Measurements from ENCODE around the gene INPP4B.

Gene INPP4B

DNA sequence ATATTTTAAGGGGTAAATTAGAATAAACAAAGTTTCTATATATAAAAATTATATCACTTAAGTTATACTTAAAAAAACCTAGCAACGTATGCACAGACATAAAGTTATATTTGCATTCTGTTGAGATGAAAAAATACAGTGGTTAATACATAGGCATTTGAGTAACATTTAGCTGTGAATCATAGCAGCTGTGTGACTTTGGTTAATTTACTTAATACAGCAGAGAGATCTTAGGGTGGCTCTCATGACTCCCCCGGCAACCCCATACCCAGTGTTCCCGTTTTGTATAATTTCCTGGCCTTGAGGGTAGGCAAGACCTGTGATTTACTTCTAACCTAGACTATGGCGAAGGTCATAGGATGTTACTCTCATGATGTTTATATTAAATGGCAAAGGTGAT, 504.8 kb downstream of the INPP4B start:
- Histone ChIP-seq H3K4me2 (ENCODE audit: low read length) (no peak overlapping the region), H3K27ac (no peak overlapping the region), H3K27me3 (ENCODE audit: control insufficient read depth, insufficient read depth, low read length) (no peaks in the 10 kb centered on the region), H3K9ac (no peak overlapping the region), H2AFZ (no peak overlapping the region), H3K4me1 (no peaks in the 10 kb centered on the region), H3K79me2 (no peaks in the 10 kb centered on the region), H3K36me3 (ENCODE audit: control insufficient read depth, insufficient read depth, low read length) (no peaks in the 10 kb centered on the region), H3K4me3 (ENCODE audit: low read depth, low read length) (no peak overlapping the region), H3K9me3 (ENCODE audit: control insufficient read depth, low read length) (no peaks in the 10 kb centered on the region)
- TF ChIP-seq CTCF (IDR thresholded peaks at IDR 0.05) = no peak

GRCh38 chr4:142339053-142339452, 507.0 kb downstream of the INPP4B start:
- H3K4me3 ChIP-seq (ENCODE audit: low read depth, low read length) = no peak overlapping the region
- TF ChIP-seq CTCF (IDR thresholded peaks at IDR 0.05) = no peak
- H3K4me1 ChIP-seq = no peaks in the 10 kb centered on the region
- H3K9ac ChIP-seq = no peak overlapping the region
- H3K27ac ChIP-seq = no peak overlapping the region
- H3K36me3 ChIP-seq (ENCODE audit: control insufficient read depth, insufficient read depth, low read length) = no peaks in the 10 kb centered on the region
- no peak overlapping the region for H3K4me2 ChIP-seq (ENCODE audit: low read length)
- H3K9me3 ChIP-seq (ENCODE audit: control insufficient read depth, low read length) = no peaks in the 10 kb centered on the region
- no peak overlapping the region for H2AFZ ChIP-seq
- no peaks in the 10 kb centered on the region for H3K27me3 ChIP-seq (ENCODE audit: control insufficient read depth, insufficient read depth, low read length)
- H3K79me2 ChIP-seq = no peaks in the 10 kb centered on the region

DNA sequence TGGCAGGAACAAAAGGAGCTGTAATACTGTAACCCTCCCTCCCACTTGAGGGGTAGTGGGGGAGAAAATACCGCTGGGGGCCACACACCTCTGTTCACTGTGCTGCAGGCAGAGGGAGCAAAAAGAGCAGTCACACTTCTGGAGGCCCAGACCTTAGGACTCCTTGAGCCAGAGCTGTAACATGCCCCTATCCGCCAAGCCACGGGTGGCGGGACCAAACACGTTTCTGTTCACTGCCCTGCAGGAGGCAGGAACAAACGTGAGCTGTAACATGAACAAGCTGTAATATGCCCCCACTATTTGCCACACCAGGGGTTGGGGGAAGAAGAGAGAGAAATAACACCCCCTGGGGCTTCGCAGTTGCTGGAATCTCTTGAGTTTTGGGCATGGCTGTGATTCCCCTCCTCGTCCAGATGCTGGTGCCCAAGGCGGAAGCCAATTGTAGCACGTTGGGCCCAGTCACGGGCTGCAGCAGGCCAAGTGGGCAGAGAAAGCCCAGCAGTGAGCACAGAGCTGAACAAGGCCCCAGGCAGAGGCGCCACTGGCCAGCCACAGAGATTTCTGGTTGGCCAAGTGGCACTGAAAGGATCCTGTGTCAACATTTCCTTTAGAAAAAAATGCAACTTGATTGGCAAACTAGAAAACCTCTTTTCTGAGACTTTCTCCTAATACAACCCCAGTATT, 509.7 kb downstream of the INPP4B start:
- Histone ChIP-seq H3K27ac (no peak overlapping the region), H3K4me1 (no peaks in the 10 kb centered on the region), H3K9me3 (ENCODE audit: control insufficient read depth, low read length) (no peaks in the 10 kb centered on the region), H3K79me2 (no peaks in the 10 kb centered on the region), H3K36me3 (ENCODE audit: control insufficient read depth, insufficient read depth, low read length) (no peaks in the 10 kb centered on the region), H2AFZ (no peak overlapping the region), H3K4me3 (ENCODE audit: low read depth, low read length) (no peak overlapping the region), H3K4me2 (ENCODE audit: low read length) (no peak overlapping the region), H3K9ac (no peak overlapping the region), H3K27me3 (ENCODE audit: control insufficient read depth, insufficient read depth, low read length) (no peaks in the 10 kb centered on the region)
- no peak for TF ChIP-seq CTCF (IDR thresholded peaks at IDR 0.05)

GRCh38 chr4:142334931-142335330, 511.2 kb downstream of the INPP4B start:
- H3K27me3 ChIP-seq (ENCODE audit: control insufficient read depth, insufficient read depth, low read length) = no peaks in the 10 kb centered on the region
- no peaks in the 10 kb centered on the region for H3K79me2 ChIP-seq
- H3K4me1 ChIP-seq = no peaks in the 10 kb centered on the region
- H3K4me3 ChIP-seq (ENCODE audit: low read depth, low read length) = no peak overlapping the region
- no peak overlapping the region for H3K4me2 ChIP-seq (ENCODE audit: low read length)
- TF ChIP-seq CTCF (IDR thresholded peaks at IDR 0.05) = no peak
- H3K9me3 ChIP-seq (ENCODE audit: control insufficient read depth, low read length) = no peaks in the 10 kb centered on the region
- no peak overlapping the region for H2AFZ ChIP-seq
- no peaks in the 10 kb centered on the region for H3K36me3 ChIP-seq (ENCODE audit: control insufficient read depth, insufficient read depth, low read length)
- no peak overlapping the region for H3K27ac ChIP-seq
- H3K9ac ChIP-seq = no peak overlapping the region

DNA sequence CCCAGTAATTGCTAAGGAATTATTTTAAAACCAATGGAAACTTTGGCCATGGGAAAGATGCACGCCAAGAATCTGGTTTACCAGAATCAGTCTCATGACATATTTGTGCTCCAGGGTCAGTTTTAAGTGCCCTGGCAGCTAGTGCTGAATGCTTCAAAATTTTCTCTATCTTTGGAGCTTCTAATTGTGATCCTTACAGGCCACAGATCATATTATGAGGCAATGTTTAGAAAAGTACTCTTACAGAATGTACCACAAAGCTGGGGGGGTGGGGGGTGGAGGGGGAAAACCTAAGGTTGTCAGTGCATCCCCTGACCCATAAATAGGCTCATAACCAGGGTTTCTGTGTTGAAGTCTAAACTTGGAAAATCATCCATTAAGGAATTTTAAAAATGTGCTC, 514.5 kb downstream of the INPP4B start:
- no peaks in the 10 kb centered on the region for H3K4me1 ChIP-seq
- no peak overlapping the region for H3K4me3 ChIP-seq (ENCODE audit: low read depth, low read length)
- no peaks in the 10 kb centered on the region for H3K79me2 ChIP-seq
- H3K27me3 ChIP-seq (ENCODE audit: control insufficient read depth, insufficient read depth, low read length) = no peaks in the 10 kb centered on the region
- H2AFZ ChIP-seq = no peak overlapping the region
- H3K27ac ChIP-seq = peak overlapping the region; percentile 42
- TF ChIP-seq CTCF (IDR thresholded peaks at IDR 0.05) = no peak
- H3K9me3 ChIP-seq (ENCODE audit: control insufficient read depth, low read length) = no peaks in the 10 kb centered on the region
- no peaks in the 10 kb centered on the region for H3K36me3 ChIP-seq (ENCODE audit: control insufficient read depth, insufficient read depth, low read length)
- no peak overlapping the region for H3K4me2 ChIP-seq (ENCODE audit: low read length)
- H3K9ac ChIP-seq = no peak overlapping the region

Data from parathyroid adenoma (tissue), 2 donors.